HEK293 (cell line): Measurements from ENCODE around the gene NRIP2.
A peak's percentile ranks its signal among the peaks of the same experiment; 100 is the strongest.

Experiments
- CTCF ChIA-PET: fragments of 350-600 bp; formaldehyde crosslinking; extraction: SDS; loops from one replicate; lab custom pipeline; 2021; ENCODE audit warnings: antibody characterized with exemption; lab: Yijun Ruan, JAX
- POLR2A ChIA-PET: fragments of 300-600 bp; formaldehyde crosslinking; extraction: SDS; loops from one replicate; lab custom pipeline; 2020; ENCODE audit warnings: antibody characterized with exemption, inconsistent platforms; lab: Yijun Ruan, JAX
- H3K27ac ChIP-seq: fragments of 200-500 bp; sonication (Bioruptor generic); 2 replicates; pipeline ENCODE4 v1.5.1; 2014; ENCODE audit warnings: low read depth, low read length, control low read depth, inconsistent platforms; ENCODE audit errors: extremely low read depth
- H3K36me3 ChIP-seq, 2 experiments: fragments of 200-500 bp in 1 of 2; sonication (Bioruptor generic) in 1 of 2; 1 replicate in 1 of 2; 2 replicates in 1 of 2; pipeline ENCODE4 v1.5.1; 2014 to 2017; ENCODE audit warnings: inconsistent platforms in 2 of 2, low read length in 2 of 2; ENCODE audit not compliant: control insufficient read depth in 2 of 2, insufficient read depth in 1 of 2
- H3K4me1 ChIP-seq: fragments of 200-500 bp; sonication (Bioruptor generic); 2 replicates; pipeline ENCODE4 v1.5.1; 2014; ENCODE audit warnings: mild to moderate bottlenecking, low read length, inconsistent platforms; ENCODE audit not compliant: control insufficient read depth, insufficient read depth
- H3K4me3 ChIP-seq: 2 replicates; pipeline ENCODE4 v1.5.1; 2011; ENCODE audit warnings: low read depth, mild to moderate bottlenecking, control low read depth, low read length, moderate library complexity
- H3K9me3 ChIP-seq: fragments of 200-500 bp; sonication (Bioruptor generic); 2 replicates; pipeline ENCODE4 v1.5.1; 2014; ENCODE audit warnings: low read depth, low read length, inconsistent platforms; ENCODE audit not compliant: control insufficient read depth, insufficient read depth
- EGR2 ChIP-seq: fragments of 450-650 bp; formaldehyde crosslinking; IDR thresholded peaks from 2 replicates; pipeline ENCODE4 v1.5.1; 2016; ENCODE audit warnings: low read depth, missing biosample characterization, missing genetic modification characterization
- IKZF3 ChIP-seq: fragments of 450-650 bp; IDR thresholded peaks from 2 replicates; pipeline ENCODE4 v1.5.0; 2018; ENCODE audit warnings: missing biosample characterization, mild to moderate bottlenecking, missing genetic modification characterization, moderate library complexity
- PRDM1 ChIP-seq: fragments of 450-650 bp; formaldehyde crosslinking; IDR thresholded peaks from 2 replicates; pipeline ENCODE4; 2016; ENCODE audit warnings: missing biosample characterization, missing genetic modification characterization
- SETDB1 ChIP-seq: IDR thresholded peaks from one replicate; pipeline ENCODE4 v1.6.1; 2017; ENCODE audit warnings: mild to moderate bottlenecking, low read length, moderate library complexity, mixed read lengths; ENCODE audit not compliant: insufficient read length
- ZNF121 ChIP-seq: fragments of 450-650 bp; formaldehyde crosslinking; IDR thresholded peaks from 2 replicates; pipeline ENCODE4 v1.5.1; 2016; ENCODE audit warnings: missing biosample characterization, missing genetic modification characterization
- ZNF16 ChIP-seq: fragments of 450-650 bp; formaldehyde crosslinking; IDR thresholded peaks from 2 replicates; pipeline ENCODE4 v1.5.1; 2016; ENCODE audit warnings: low read depth, missing biosample characterization, missing genetic modification characterization
- ZNF248 ChIP-seq: fragments of 450-650 bp; formaldehyde crosslinking; IDR thresholded peaks from 2 replicates; pipeline ENCODE4 v1.5.1; 2017; ENCODE audit warnings: missing biosample characterization, missing genetic modification characterization
- ZNF354C ChIP-seq: fragments of 450-650 bp; formaldehyde crosslinking; IDR thresholded peaks from 2 replicates; pipeline ENCODE4 v1.5.1; 2016; ENCODE audit warnings: missing biosample characterization, missing genetic modification characterization, low read depth, borderline replicate concordance
- ZNF571 ChIP-seq: fragments of 450-650 bp; formaldehyde crosslinking; IDR thresholded peaks from 2 replicates; pipeline ENCODE4 v1.5.0; 2017; ENCODE audit warnings: missing biosample characterization, missing genetic modification characterization
- ZNF610 ChIP-seq: fragments of 450-650 bp; formaldehyde crosslinking; IDR thresholded peaks from 2 replicates; pipeline ENCODE4 v1.5.1; 2016; ENCODE audit warnings: missing biosample characterization, missing genetic modification characterization, borderline replicate concordance
- ZNF624 ChIP-seq: fragments of 450-650 bp; formaldehyde crosslinking; IDR thresholded peaks from 2 replicates; pipeline ENCODE4 v1.5.1; 2017; ENCODE audit warnings: missing biosample characterization, missing genetic modification characterization
- ZNF701 ChIP-seq: fragments of 450-650 bp; formaldehyde crosslinking; IDR thresholded peaks from 2 replicates; pipeline ENCODE4 v1.5.1; 2016; ENCODE audit warnings: missing biosample characterization, missing genetic modification characterization
- ZNF707 ChIP-seq: fragments of 450-650 bp; formaldehyde crosslinking; IDR thresholded peaks from 2 replicates; pipeline ENCODE4 v1.5.1; 2016; ENCODE audit warnings: missing biosample characterization, missing genetic modification characterization
- ZNF747 ChIP-seq: fragments of 450-650 bp; formaldehyde crosslinking; IDR thresholded peaks from 2 replicates; pipeline ENCODE4 v1.5.1; 2016; ENCODE audit warnings: missing biosample characterization, missing genetic modification characterization
- ZNF776 ChIP-seq: fragments of 450-650 bp; formaldehyde crosslinking; IDR thresholded peaks from 2 replicates; pipeline ENCODE4 v1.5.0; 2017; ENCODE audit warnings: missing biosample characterization, missing genetic modification characterization, borderline replicate concordance
- TF ChIP-seq, protein P1 (sequence below): fragments of 450-650 bp; formaldehyde crosslinking; optimal IDR thresholded peaks from 2 replicates; pipeline ENCODE3; 2016; ENCODE audit warnings: missing biosample characterization, mild to moderate bottlenecking, missing genetic modification characterization
- TF ChIP-seq, protein P2 (sequence below): fragments of 450-650 bp; formaldehyde crosslinking; IDR thresholded peaks from 2 replicates; pipeline ENCODE4 v1.5.1; 2017; ENCODE audit warnings: missing biosample characterization, missing genetic modification characterization
- TF ChIP-seq, protein P3 (sequence below): fragments of 450-650 bp; formaldehyde crosslinking; IDR thresholded peaks from 2 replicates; pipeline ENCODE4 v1.5.1; 2016; ENCODE audit warnings: missing biosample characterization, missing genetic modification characterization, borderline replicate concordance
- TF ChIP-seq, protein P4 (sequence below): IDR thresholded peaks from 2 replicates; pipeline ENCODE4 v1.6.1; 2011; ENCODE audit warnings: mild to moderate bottlenecking, low read depth, low read length, borderline replicate concordance
- TF ChIP-seq, protein P5 (sequence below): fragments of 450-650 bp; formaldehyde crosslinking; conservative IDR thresholded peaks from 2 replicates; pipeline ENCODE4 v1.5.1; 2016; ENCODE audit warnings: low read depth, missing biosample characterization, missing genetic modification characterization

NRIP2 gene

DNA sequence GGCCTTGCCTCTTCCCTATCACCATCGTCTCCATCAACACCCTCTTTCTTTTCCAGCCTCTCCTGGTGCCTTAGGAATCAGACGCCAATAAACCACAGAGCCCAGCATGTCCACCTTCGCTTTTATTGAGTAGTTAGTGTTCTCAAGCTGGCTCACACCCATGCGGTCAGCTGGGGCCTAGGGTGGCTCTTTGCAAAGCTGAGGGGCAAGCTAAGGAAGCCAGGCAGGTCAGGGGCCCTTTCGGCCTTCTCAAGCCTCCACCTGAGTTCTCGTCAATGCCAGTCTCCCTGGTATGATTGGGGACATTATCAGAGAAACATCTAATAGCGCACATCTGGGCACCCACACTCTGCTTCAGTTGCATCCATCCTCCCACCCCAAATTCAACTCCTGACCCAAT lies 22.7 kb upstream of the NRIP2 start:
- peak; percentile 10; the same call in 1 of the 2 replicates for TF ChIP-seq IKZF3 (tag by site-specific recombination)
- no peak for TF ChIP-seq ZNF747
- no peak for TF ChIP-seq PRDM1 (tag by site-specific recombination)
- no peak overlapping the region for H3K27ac ChIP-seq
- H3K9me3 ChIP-seq = no peaks in the 10 kb centered on the region
- peaks cover 29 to 48% of the 10 kb centered on the region in 2 experiments for H3K36me3 ChIP-seq
- no peaks in the 10 kb centered on the region for H3K4me1 ChIP-seq
- ChIA-PET POLR2A (interaction anchor here (1.1 to 1.8 kb wide), 4 partner anchors 12 to 45 kb away, joined by 4 to 5 read pairs (median 4); partner anchors contain the start of genes FOXM1, ITFG2 and RHNO1), CTCF (interaction anchor here (5.3 kb wide), 1 partner anchor 12 kb away, joined by 20 read pairs; no protein-coding TSS in a partner anchor)
- no peak overlapping the region for H3K4me3 ChIP-seq

DNA sequence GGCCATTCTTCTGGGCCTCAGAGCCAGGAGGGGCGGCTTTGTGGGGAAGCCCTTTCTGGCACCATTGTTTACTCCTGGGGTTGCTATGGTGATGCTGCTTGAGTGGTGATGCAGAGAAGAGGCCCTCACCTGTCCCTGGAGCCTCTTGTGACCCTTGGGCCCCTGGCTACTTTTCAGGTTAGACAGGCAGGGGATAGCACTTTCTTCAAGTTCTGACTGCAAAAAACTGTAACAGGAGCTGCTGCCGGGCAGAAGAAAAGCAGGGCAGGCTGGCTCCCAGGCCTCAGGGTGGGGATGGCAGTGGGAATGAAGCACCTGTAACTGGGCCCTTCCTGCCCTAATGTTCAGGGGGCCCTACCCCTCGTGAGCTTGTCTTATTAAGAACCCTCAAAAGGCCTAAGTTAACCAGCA lies 22.2 kb upstream of the NRIP2 start, which contains the start of gene TEX52:
Gene TEX52, minus strand, starts transcription at position 19 of the 411 bp plus-strand sequence. Its CDS starts 13 bp downstream, at position 6.
- H3K9me3 ChIP-seq = no peaks in the 10 kb centered on the region
- ChIA-PET POLR2A (interaction anchor here (1.1 to 1.8 kb wide), 4 partner anchors 11 to 44 kb away, joined by 4 to 5 read pairs (median 4); partner anchors contain the start of genes FOXM1, ITFG2 and RHNO1), CTCF (interaction anchor here (0.7 to 5.3 kb wide), 2 partner anchors 11 to 210 kb away, joined by 3 to 20 read pairs; no protein-coding TSS in a partner anchor)
- no peak within 1 kb of the TSS for H3K27ac ChIP-seq
- H3K4me1 ChIP-seq = no peaks in the 10 kb centered on the region
- no peak within 1 kb of the TSS for H3K4me3 ChIP-seq
- peaks cover 24 to 43% of the 10 kb centered on the region in 2 experiments for H3K36me3 ChIP-seq
- TF ChIP-seq ZNF701 = no peak
- TF ChIP-seq, protein P1, sequence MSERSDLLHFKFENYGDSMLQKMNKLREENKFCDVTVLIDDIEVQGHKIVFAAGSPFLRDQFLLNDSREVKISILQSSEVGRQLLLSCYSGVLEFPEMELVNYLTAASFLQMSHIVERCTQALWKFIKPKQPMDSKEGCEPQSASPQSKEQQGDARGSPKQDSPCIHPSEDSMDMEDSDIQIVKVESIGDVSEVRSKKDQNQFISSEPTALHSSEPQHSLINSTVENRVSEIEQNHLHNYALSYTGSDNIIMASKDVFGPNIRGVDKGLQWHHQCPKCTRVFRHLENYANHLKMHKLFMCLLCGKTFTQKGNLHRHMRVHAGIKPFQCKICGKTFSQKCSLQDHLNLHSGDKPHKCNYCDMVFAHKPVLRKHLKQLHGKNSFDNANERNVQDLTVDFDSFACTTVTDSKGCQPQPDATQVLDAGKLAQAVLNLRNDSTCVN (tag by site-specific recombination) = no peak
- no peak for TF ChIP-seq ZNF248 (tag by site-specific recombination)
- TF ChIP-seq, protein P2, sequence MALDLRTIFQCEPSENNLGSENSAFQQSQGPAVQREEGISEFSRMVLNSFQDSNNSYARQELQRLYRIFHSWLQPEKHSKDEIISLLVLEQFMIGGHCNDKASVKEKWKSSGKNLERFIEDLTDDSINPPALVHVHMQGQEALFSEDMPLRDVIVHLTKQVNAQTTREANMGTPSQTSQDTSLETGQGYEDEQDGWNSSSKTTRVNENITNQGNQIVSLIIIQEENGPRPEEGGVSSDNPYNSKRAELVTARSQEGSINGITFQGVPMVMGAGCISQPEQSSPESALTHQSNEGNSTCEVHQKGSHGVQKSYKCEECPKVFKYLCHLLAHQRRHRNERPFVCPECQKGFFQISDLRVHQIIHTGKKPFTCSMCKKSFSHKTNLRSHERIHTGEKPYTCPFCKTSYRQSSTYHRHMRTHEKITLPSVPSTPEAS (tag by site-specific recombination) = no peak
- TF ChIP-seq, protein P3, sequence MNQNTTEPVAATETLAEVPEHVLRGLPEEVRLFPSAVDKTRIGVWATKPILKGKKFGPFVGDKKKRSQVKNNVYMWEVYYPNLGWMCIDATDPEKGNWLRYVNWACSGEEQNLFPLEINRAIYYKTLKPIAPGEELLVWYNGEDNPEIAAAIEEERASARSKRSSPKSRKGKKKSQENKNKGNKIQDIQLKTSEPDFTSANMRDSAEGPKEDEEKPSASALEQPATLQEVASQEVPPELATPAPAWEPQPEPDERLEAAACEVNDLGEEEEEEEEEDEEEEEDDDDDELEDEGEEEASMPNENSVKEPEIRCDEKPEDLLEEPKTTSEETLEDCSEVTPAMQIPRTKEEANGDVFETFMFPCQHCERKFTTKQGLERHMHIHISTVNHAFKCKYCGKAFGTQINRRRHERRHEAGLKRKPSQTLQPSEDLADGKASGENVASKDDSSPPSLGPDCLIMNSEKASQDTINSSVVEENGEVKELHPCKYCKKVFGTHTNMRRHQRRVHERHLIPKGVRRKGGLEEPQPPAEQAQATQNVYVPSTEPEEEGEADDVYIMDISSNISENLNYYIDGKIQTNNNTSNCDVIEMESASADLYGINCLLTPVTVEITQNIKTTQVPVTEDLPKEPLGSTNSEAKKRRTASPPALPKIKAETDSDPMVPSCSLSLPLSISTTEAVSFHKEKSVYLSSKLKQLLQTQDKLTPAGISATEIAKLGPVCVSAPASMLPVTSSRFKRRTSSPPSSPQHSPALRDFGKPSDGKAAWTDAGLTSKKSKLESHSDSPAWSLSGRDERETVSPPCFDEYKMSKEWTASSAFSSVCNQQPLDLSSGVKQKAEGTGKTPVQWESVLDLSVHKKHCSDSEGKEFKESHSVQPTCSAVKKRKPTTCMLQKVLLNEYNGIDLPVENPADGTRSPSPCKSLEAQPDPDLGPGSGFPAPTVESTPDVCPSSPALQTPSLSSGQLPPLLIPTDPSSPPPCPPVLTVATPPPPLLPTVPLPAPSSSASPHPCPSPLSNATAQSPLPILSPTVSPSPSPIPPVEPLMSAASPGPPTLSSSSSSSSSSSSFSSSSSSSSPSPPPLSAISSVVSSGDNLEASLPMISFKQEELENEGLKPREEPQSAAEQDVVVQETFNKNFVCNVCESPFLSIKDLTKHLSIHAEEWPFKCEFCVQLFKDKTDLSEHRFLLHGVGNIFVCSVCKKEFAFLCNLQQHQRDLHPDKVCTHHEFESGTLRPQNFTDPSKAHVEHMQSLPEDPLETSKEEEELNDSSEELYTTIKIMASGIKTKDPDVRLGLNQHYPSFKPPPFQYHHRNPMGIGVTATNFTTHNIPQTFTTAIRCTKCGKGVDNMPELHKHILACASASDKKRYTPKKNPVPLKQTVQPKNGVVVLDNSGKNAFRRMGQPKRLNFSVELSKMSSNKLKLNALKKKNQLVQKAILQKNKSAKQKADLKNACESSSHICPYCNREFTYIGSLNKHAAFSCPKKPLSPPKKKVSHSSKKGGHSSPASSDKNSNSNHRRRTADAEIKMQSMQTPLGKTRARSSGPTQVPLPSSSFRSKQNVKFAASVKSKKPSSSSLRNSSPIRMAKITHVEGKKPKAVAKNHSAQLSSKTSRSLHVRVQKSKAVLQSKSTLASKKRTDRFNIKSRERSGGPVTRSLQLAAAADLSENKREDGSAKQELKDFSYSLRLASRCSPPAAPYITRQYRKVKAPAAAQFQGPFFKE = no peak
- no peak for TF ChIP-seq ZNF16
- TF ChIP-seq ZNF707 (tag by site-specific recombination) = no peak
- TF ChIP-seq ZNF354C (tag by site-specific recombination) = no peak
- TF ChIP-seq SETDB1 = no peak
- no peak for TF ChIP-seq IKZF3 (tag by site-specific recombination)
- TF ChIP-seq, protein P4, sequence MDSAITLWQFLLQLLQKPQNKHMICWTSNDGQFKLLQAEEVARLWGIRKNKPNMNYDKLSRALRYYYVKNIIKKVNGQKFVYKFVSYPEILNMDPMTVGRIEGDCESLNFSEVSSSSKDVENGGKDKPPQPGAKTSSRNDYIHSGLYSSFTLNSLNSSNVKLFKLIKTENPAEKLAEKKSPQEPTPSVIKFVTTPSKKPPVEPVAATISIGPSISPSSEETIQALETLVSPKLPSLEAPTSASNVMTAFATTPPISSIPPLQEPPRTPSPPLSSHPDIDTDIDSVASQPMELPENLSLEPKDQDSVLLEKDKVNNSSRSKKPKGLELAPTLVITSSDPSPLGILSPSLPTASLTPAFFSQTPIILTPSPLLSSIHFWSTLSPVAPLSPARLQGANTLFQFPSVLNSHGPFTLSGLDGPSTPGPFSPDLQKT = no peak
- no peak for TF ChIP-seq ZNF571 (tag by site-specific recombination)
- no peak for TF ChIP-seq ZNF776 (tag by site-specific recombination)
- TF ChIP-seq, protein P5, sequence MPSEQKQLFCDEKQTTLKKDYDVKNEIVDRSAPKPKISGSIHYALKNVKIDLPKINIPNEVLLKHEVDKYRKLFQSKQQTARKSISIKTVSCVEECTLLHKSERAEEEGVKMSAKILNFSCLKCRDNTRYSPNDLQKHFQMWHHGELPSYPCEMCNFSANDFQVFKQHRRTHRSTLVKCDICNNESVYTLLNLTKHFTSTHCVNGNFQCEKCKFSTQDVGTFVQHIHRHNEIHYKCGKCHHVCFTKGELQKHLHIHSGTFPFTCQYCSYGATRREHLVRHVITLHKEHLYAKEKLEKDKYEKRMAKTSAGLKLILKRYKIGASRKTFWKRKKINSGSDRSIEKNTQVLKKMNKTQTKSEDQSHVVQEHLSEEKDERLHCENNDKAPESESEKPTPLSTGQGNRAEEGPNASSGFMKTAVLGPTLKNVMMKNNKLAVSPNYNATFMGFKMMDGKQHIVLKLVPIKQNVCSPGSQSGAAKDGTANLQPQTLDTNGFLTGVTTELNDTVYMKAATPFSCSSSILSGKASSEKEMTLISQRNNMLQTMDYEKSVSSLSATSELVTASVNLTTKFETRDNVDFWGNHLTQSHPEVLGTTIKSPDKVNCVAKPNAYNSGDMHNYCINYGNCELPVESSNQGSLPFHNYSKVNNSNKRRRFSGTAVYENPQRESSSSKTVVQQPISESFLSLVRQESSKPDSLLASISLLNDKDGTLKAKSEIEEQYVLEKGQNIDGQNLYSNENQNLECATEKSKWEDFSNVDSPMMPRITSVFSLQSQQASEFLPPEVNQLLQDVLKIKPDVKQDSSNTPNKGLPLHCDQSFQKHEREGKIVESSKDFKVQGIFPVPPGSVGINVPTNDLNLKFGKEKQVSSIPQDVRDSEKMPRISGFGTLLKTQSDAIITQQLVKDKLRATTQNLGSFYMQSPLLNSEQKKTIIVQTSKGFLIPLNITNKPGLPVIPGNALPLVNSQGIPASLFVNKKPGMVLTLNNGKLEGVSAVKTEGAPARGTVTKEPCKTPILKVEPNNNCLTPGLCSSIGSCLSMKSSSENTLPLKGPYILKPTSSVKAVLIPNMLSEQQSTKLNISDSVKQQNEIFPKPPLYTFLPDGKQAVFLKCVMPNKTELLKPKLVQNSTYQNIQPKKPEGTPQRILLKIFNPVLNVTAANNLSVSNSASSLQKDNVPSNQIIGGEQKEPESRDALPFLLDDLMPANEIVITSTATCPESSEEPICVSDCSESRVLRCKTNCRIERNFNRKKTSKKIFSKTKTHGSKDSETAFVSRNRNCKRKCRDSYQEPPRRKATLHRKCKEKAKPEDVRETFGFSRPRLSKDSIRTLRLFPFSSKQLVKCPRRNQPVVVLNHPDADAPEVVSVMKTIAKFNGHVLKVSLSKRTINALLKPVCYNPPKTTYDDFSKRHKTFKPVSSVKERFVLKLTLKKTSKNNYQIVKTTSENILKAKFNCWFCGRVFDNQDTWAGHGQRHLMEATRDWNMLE (tag by site-specific recombination) = no peak
- no peak for TF ChIP-seq ZNF121
- TF ChIP-seq EGR2 (tag by site-specific recombination) = no peak
- TF ChIP-seq ZNF610 (tag by site-specific recombination) = no peak
- no peak for TF ChIP-seq ZNF624 (tag by site-specific recombination)
